ENCODE results near the gene CADM1. TPM values are rescaled to one million over a fixed set of nuclear protein-coding genes. Genes with fewer than 3 reads are reported as not detected.

Gene CADM1
- total and polyA plus RNA-seq, 2 donors (not counting 3 experiments of a cell fraction or from before 2014, with no cell fraction given), result 0.52 to 2.6 TPM

- H3K9me3 ChIP-seq (replicated peaks; ENCODE audit: control insufficient read depth, insufficient read depth, low read length), result no peaks in the 10 kb centered on the region
- H3K9me1 ChIP-seq (replicated peaks; ENCODE audit: control insufficient read depth, extremely low read depth, insufficient read depth, low read length), result no peaks in the 10 kb centered on the region
- H3K36me3 ChIP-seq (ENCODE audit: control insufficient read depth in 2 of 2, extremely low read depth in 1 of 2, insufficient read depth in 2 of 2, low read length in 2 of 2), result no peaks in the 10 kb centered on the region
- ChIA-PET POLR2A (no interaction called here), CTCF (interaction anchor here (0.9 to 1.7 kb wide), 10 partner anchors 8 to 516 kb away, joined by 3 to 9 read pairs (median 4); no protein-coding TSS in a partner anchor)
- H3K4me3 ChIP-seq (replicated peaks in 1 of 3; ENCODE audit: insufficient read depth in 1 of 3, low read depth in 1 of 3, low read length in 3 of 3), result peak overlapping the region in 1 of 3 experiments; percentile 34
- H3K9ac ChIP-seq (replicated peaks; ENCODE audit: extremely low read depth, insufficient read depth, low read length), result peak overlapping the region; percentile 57
- H3K4me2 ChIP-seq (ENCODE audit: insufficient read depth, low read length), result peak overlapping the region; percentile 94
- FAIRE-seq (peak; percentile 62), DNase-seq (ENCODE audit: low read depth, low spot score) (peak; percentile 74)
- no TSS peak for BruUV-seq (replicated peaks)
- no peaks in the 10 kb centered on the region for H3K79me2 ChIP-seq (ENCODE audit: control insufficient read depth, insufficient read depth, low read length)
- TF ChIP-seq GATA2 (IDR thresholded peaks at IDR 0.05; ENCODE audit: insufficient read depth, insufficient read length, low read depth, low read length) (peak; percentile 74), EZH2 (IDR thresholded peaks at IDR 0.05; ENCODE audit: borderline replicate concordance, low read depth, low read length, severe bottlenecking) (no peak), FOS (IDR thresholded peaks at IDR 0.05; ENCODE audit: borderline replicate concordance, insufficient read depth, low read length) (peak; percentile 59), CTCF (IDR thresholded peaks at IDR 0.05; ENCODE audit: extremely low read depth in 1 of 2, insufficient read depth in 1 of 2, low read depth in 1 of 2, low read length in 2 of 2) (no peak), POLR2A (IDR thresholded peaks at IDR 0.05; ENCODE audit: low read depth, low read length) (no peak), MAX (IDR thresholded peaks at IDR 0.05; ENCODE audit: insufficient read depth, insufficient read length) (no peak), JUN (IDR thresholded peaks at IDR 0.05; ENCODE audit: borderline replicate concordance, insufficient read depth, insufficient read length, low read depth) (peak; percentile 15), POLR2AphosphoS5 (IDR thresholded peaks at IDR 0.05; ENCODE audit: insufficient read depth, low read depth, low read length) (no peak), MYC (IDR thresholded peaks at IDR 0.05; ENCODE audit: low read depth, low read length) (no peak)
- peak overlapping the region; percentile 68 for H2AFZ ChIP-seq (ENCODE audit: low read depth, low read length)
- H3K27me3 ChIP-seq (ENCODE audit: control insufficient read depth in 2 of 2, insufficient read depth in 2 of 2, low read length in 2 of 2), result no peaks in the 10 kb centered on the region
- intact Hi-C loops (cut with micrococcal nuclease), result loop anchor here (2.0 to 5.0 kb wide), 2 partner anchors 69 to 214 kb away; partner anchors contain the start of gene CADM1
- dilution Hi-C loops (cut with MboI; ENCODE audit: extremely low pct_ligation_motif_present, low sequenced_read_pairs), result no loop called here
- peak overlapping the region; percentile 87 for H3K27ac ChIP-seq (ENCODE audit: insufficient read depth, low read depth, low read length)
- no peaks in the 10 kb centered on the region for H4K20me1 ChIP-seq (replicated peaks; ENCODE audit: control insufficient read depth, extremely low read depth, insufficient read depth, low read length)
- peaks cover 31% of the 10 kb centered on the region for H3K4me1 ChIP-seq (ENCODE audit: control insufficient read depth, extremely low read depth, insufficient read depth, low read length)
These were observed 213.3 kb downstream of the CADM1 start for GRCh38 chr11:115290893-115291292.
